KMS-11 (cell line): Measurements from ENCODE around the gene OTUD5.
"Not testable (repeated sequence)": the region's sequence is repeated elsewhere in the genome, so short reads cannot be mapped to it uniquely, and the experiment has no call there.

Source experiments
- H2AFZ ChIP-seq: fragments of 200-600 bp; sonication (generic); 2 replicates; pipeline ENCODE4 v1.6.1; 2016; ENCODE audit warnings: antibody characterized with exemption, mixed run types, low read depth
- H3K27ac ChIP-seq: fragments of 200-600 bp; sonication (generic); 2 replicates; pipeline ENCODE4 v1.6.1; 2016; ENCODE audit warnings: mild to moderate bottlenecking, mixed run types
- H3K27me3 ChIP-seq: fragments of 200-600 bp; sonication (generic); 2 replicates; pipeline ENCODE4 v1.6.1; 2017; ENCODE audit warnings: mild to moderate bottlenecking, low read depth, mixed run types, moderate library complexity; ENCODE audit not compliant: insufficient read depth
- H3K36me3 ChIP-seq: fragments of 200-600 bp; sonication (generic); 2 replicates; pipeline ENCODE4 v1.6.1; 2017; ENCODE audit warnings: mild to moderate bottlenecking, mixed run types; ENCODE audit not compliant: insufficient read depth
- H3K4me1 ChIP-seq: fragments of 200-600 bp; sonication (generic); 2 replicates; pipeline ENCODE4 v1.6.1; 2016; ENCODE audit warnings: mild to moderate bottlenecking, low read depth, mixed run types; ENCODE audit not compliant: poor library complexity, severe bottlenecking
- H3K4me2 ChIP-seq: fragments of 200-600 bp; sonication (generic); 2 replicates; pipeline ENCODE4 v1.7.0; 2016; ENCODE audit warnings: mild to moderate bottlenecking, mixed run types
- H3K4me3 ChIP-seq: fragments of 200-600 bp; sonication (generic); IDR thresholded peaks from 2 replicates; pipeline ENCODE4 v1.6.1; 2017; ENCODE audit warnings: low read depth, low read length, mixed read lengths; ENCODE audit not compliant: insufficient read depth
- H3K79me2 ChIP-seq: fragments of 200-600 bp; sonication (generic); 2 replicates; pipeline ENCODE4 v1.6.1; 2016; ENCODE audit warnings: low read depth, mixed run types; ENCODE audit not compliant: insufficient read depth
- H3K9ac ChIP-seq: fragments of 200-600 bp; sonication (generic); 2 replicates; pipeline ENCODE4 v1.6.1; 2016; ENCODE audit warnings: mild to moderate bottlenecking, mixed run types
- H4K20me1 ChIP-seq: fragments of 200-600 bp; sonication (generic); 2 replicates; pipeline ENCODE4 v1.6.1; 2016; ENCODE audit warnings: mild to moderate bottlenecking, mixed run types; ENCODE audit not compliant: insufficient read depth
- TF ChIP-seq, protein P1 (sequence below): fragments of 200-600 bp; sonication (generic); conservative IDR thresholded peaks from 2 replicates; pipeline ENCODE4 v1.6.1; 2017; ENCODE audit warnings: low read depth, mild to moderate bottlenecking, antibody characterized with exemption, low read length, moderate library complexity, mixed read lengths

The OTUD5 gene

DNA sequence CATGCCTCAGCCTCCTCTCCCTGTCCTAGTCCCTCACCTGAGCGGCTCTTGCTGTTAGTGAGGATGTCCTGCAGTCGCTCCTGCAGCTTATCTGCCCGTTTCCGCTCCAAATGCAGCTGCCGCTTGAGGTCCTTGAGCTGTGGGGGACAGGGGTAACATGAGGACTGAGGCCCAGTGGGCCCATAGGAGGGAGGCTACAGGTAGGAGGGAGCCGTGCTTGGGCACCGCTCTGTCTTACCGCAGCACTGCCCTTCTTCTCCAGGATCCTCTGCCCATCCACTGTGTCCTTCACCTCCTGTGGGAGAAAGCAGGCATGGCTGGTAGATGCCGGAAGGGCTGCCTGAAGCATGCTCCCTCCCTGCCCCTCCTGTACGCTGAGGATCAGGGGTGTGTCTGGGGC is 23.8 kb upstream of the OTUD5 start:
- Histone ChIP-seq H3K4me3 (no peak overlapping the region), H3K79me2 (no peaks in the 10 kb centered on the region), H3K4me2 (no peak overlapping the region), H3K36me3 (no peaks in the 10 kb centered on the region), H2AFZ (no peak overlapping the region), H3K9ac (no peak overlapping the region), H3K4me1 (no peaks in the 10 kb centered on the region), H4K20me1 (no peaks in the 10 kb centered on the region), H3K27me3 (no peaks in the 10 kb centered on the region), H3K27ac (no peak overlapping the region)
- TF ChIP-seq, protein P1, sequence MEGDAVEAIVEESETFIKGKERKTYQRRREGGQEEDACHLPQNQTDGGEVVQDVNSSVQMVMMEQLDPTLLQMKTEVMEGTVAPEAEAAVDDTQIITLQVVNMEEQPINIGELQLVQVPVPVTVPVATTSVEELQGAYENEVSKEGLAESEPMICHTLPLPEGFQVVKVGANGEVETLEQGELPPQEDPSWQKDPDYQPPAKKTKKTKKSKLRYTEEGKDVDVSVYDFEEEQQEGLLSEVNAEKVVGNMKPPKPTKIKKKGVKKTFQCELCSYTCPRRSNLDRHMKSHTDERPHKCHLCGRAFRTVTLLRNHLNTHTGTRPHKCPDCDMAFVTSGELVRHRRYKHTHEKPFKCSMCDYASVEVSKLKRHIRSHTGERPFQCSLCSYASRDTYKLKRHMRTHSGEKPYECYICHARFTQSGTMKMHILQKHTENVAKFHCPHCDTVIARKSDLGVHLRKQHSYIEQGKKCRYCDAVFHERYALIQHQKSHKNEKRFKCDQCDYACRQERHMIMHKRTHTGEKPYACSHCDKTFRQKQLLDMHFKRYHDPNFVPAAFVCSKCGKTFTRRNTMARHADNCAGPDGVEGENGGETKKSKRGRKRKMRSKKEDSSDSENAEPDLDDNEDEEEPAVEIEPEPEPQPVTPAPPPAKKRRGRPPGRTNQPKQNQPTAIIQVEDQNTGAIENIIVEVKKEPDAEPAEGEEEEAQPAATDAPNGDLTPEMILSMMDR = no peak

DNA sequence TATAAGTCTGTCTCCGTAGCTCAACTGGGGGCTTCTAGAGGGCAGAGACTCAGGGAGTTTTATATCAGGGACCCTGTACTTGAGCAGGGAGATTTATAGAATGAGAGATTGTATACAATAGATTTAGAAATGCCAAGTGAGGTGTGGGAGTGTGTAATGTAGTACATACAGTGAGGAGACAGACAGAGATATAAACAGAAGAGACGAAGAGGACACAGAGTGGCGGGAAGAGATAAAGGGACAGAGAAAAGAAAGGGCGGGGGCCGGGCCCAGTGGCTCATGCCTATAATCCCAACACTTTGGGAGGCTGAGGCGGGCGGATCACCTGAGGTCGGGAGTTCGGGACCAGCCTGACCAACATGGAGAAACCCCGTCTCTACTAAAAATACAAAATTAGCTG is 22.9 kb upstream of the OTUD5 start:
- H3K79me2 ChIP-seq, H3K36me3 ChIP-seq, H3K27me3 ChIP-seq, H2AFZ ChIP-seq, H3K4me1 ChIP-seq, H3K4me3 ChIP-seq, H4K20me1 ChIP-seq, H3K9ac ChIP-seq, H3K4me2 ChIP-seq, H3K27ac ChIP-seq: not testable (repeated sequence)

DNA sequence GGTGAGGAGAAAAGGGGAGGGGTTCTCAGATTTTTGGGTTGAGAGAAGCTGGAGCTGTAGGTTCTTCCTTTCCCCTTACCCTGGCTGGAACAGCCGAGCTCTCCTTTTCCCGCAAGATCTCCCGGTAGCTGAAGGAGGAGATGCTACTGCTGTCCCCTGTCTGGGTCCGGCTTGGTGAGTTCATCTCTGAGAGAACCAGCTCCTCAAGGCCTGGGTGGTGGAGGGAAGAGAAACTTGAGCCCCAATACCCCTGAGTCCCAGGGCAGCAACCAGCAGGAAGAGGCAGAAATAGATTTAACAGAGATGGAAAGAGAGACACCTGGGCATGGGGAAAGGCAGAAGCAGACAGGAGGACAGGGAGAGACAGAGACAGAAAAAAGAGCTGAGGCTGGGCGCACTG is 20.8 kb upstream of the OTUD5 start:
- Histone ChIP-seq H3K4me1 (no peaks in the 10 kb centered on the region), H3K4me3 (no peak overlapping the region), H3K9ac (no peak overlapping the region), H3K27ac (no peak overlapping the region), H3K27me3 (no peaks in the 10 kb centered on the region), H3K79me2 (no peaks in the 10 kb centered on the region), H2AFZ (no peak overlapping the region), H3K36me3 (no peaks in the 10 kb centered on the region), H4K20me1 (no peaks in the 10 kb centered on the region), H3K4me2 (no peak overlapping the region)
- TF ChIP-seq, protein P1 = no peak

DNA sequence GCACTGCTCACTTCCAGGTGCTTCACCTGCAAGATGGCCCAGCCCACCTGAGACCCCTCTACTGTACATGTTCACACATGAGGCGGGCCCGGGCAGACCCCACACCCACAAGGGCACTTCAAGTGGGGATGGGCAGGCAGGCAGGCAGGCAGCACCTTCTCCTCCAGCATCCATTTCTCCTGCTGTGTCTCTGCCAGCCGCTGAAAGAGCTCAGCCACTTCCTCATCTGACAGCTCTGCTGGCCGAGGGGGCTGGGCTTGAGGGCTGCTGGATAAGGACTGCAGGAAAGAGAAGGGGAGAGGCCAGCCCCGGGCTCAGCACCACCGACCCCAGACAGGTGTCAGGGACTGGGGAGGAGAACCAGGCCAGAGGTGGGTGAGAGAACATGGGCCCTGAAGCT is 18.7 kb upstream of the OTUD5 start:
- no peak overlapping the region for H3K9ac ChIP-seq
- H2AFZ ChIP-seq = no peak overlapping the region
- H3K36me3 ChIP-seq = no peaks in the 10 kb centered on the region
- H3K27ac ChIP-seq = no peak overlapping the region
- no peaks in the 10 kb centered on the region for H3K79me2 ChIP-seq
- no peaks in the 10 kb centered on the region for H3K4me1 ChIP-seq
- no peaks in the 10 kb centered on the region for H4K20me1 ChIP-seq
- no peaks in the 10 kb centered on the region for H3K27me3 ChIP-seq
- no peak overlapping the region for H3K4me3 ChIP-seq
- H3K4me2 ChIP-seq = no peak overlapping the region
- TF ChIP-seq, protein P1 = no peak

DNA sequence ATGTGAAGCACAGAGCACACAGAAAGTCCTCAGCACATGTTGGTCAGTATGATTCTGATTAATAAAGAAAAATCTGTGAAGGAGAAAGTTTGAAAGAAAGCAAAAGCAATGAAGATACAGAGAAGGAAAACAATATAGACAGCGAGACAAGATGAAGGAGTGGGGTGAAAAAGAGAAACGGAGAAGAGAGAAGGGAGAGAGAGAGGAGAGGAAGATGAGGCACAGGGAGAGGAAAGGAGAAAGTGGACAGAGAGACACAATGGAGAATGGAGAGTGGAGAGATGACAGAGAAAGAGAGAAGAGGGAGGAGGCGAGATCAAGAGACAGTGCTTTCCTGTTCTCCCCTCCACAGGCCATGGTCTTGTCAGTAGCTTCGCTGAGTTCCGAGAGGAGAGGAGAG is 18.1 kb upstream of the OTUD5 start:
- Histone ChIP-seq H3K4me2 (no peak overlapping the region), H2AFZ (no peak overlapping the region), H4K20me1 (no peaks in the 10 kb centered on the region), H3K27me3 (no peaks in the 10 kb centered on the region), H3K4me1 (no peaks in the 10 kb centered on the region), H3K27ac (no peak overlapping the region), H3K36me3 (no peaks in the 10 kb centered on the region), H3K79me2 (no peaks in the 10 kb centered on the region), H3K9ac (no peak overlapping the region), H3K4me3 (no peak overlapping the region)
- TF ChIP-seq, protein P1 = no peak
